Activated CD8-positive, alpha-beta memory T cell treated with anti-CD3 and anti-CD28 coated beads for 48 hours (primary cell): Measurements from ENCODE around the gene C2orf69.
"Not testable (repeated sequence)": the region's sequence is repeated elsewhere in the genome, so short reads cannot be mapped to it uniquely, and the experiment has no call there.

Experiments used
- DNase-seq, 3 experiments: peaks; one replicate each; pipeline ENCODE4 v3.0.0-alpha.2; 2020; ENCODE audit warnings: low read depth in 2 of 3, low spot score in 2 of 3

The C2orf69 gene

GRCh38 chr2:199912553-199913114 lies 1.5 kb downstream of the C2orf69 start:
- DNase-seq: not testable (repeated sequence)

GRCh38 chr2:199914372-199914958 lies 3.4 kb downstream of the C2orf69 start:
- DNase-seq: no peak

GRCh38 chr2:199916980-199917379 lies 5.9 kb downstream of the C2orf69 start:
- no peak for DNase-seq

GRCh38 chr2:199922856-199923255 lies 11.8 kb downstream of the C2orf69 start:
- no peak for DNase-seq

GRCh38 chr2:199923924-199924323 lies 12.8 kb downstream of the C2orf69 start:
- no peak for DNase-seq

- DNase-seq: no peak
These were observed 15.7 kb downstream of the C2orf69 start for GRCh38 chr2:199926806-199927205.

- DNase-seq: no peak
These were observed 17.1 kb downstream of the C2orf69 start for GRCh38 chr2:199928226-199928625.

- DNase-seq: no peak
These were observed 17.5 kb downstream of the C2orf69 start for GRCh38 chr2:199928626-199929025.

- DNase-seq: no peak
These were observed 18.2 kb downstream of the C2orf69 start for GRCh38 chr2:199929262-199929661.

- DNase-seq: no peak
These were observed 21.3 kb downstream of the C2orf69 start for GRCh38 chr2:199932312-199932855.

GRCh38 chr2:199933466-199933865 lies 22.4 kb downstream of the C2orf69 start:
- DNase-seq: no peak

GRCh38 chr2:199936554-199936953 lies 25.5 kb downstream of the C2orf69 start:
- no peak for DNase-seq

- no peak for DNase-seq
These were observed 29.3 kb downstream of the C2orf69 start for GRCh38 chr2:199940373-199940772.

GRCh38 chr2:199943373-199943772 lies 32.3 kb downstream of the C2orf69 start:
- no peak for DNase-seq

- DNase-seq: no peak
These were observed 35.1 kb downstream of the C2orf69 start for GRCh38 chr2:199946196-199946595.

GRCh38 chr2:199946836-199947235 lies 35.7 kb downstream of the C2orf69 start:
- DNase-seq: no peak

GRCh38 chr2:199950396-199950795 lies 39.3 kb downstream of the C2orf69 start:
- no peak for DNase-seq

- no peak for DNase-seq
These were observed 39.9 kb downstream of the C2orf69 start for GRCh38 chr2:199951023-199951422.

- no peak for DNase-seq
These were observed 43.9 kb downstream of the C2orf69 start for GRCh38 chr2:199955007-199955338.

- peak; percentile 53 to 62 (median 59) for DNase-seq
These were observed 44.4 kb downstream of the C2orf69 start, which contains the start of the genes MAIP1 and TYW5 for GRCh38 chr2:199955339-199956061. Gene MAIP1 (plus strand): TSS chr2:199955582. CDS start chr2:199955799, 217 bp downstream. Gene TYW5 (minus strand): TSS chr2:199955491. CDS start chr2:199955470, 21 bp downstream.

- DNase-seq: no peak
These were observed 44.9 kb downstream of the C2orf69 start for GRCh38 chr2:199956062-199956380.

GRCh38 chr2:199958014-199958413 lies 46.9 kb downstream of the C2orf69 start:
- DNase-seq: no peak
